NCI-H2029 treated with DMSO at 0.1 percent for 48 hours (cell line): ENCODE results near the gene TBC1D3G.
"Not testable (repeated sequence)": the region's sequence is repeated elsewhere in the genome, so short reads cannot be mapped to it uniquely, and the experiment has no call there.

Source experiments
- DNase-seq: peaks from one replicate; lab custom pipeline; 2025; lab: John Stamatoyannopoulos, UW

TBC1D3G gene

DNA sequence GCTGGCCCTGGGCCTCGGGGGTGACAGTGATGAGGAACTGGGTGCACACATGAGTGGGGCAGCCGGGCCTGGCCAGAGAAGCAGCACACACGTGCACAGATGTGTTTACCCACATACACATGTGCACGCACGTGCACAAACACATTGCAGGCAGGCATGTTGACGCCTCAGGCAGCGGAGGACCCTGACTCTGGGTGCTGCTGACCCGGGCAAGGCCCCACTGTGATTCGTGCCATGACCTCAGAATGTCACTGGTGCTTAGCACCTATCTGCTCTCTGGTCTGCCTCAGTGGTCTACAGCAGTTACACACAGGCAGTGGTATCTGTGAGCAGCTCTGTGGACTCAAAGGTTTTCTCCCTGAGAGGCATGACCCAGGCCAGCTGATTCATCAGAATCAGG is at the start of gene TBC1D3G:
Gene TBC1D3G (plus strand): TSS at position 301 of the 400 bp plus-strand sequence. CDS start 1,528 bp downstream, outside the sequence.
- not testable (repeated sequence) for DNase-seq

DNA sequence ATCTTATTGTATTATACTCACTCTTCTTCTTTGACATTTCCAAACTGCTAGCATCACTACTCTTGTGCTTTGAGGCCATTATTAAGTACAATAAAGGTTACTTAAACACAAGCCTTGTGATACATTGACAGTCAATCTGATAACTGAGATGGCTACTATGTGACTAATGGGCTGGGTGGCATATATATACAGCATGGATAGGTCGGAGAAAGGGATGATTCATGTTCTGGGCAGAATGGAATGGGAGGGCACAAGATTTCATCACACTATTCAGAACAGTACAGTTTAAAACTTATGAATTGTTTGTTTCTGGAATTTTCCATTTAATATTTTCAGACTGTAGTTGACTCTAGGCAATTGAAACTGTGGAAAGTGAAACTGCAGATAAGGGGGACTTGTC is 40.4 kb upstream of the TBC1D3G start:
- not testable (repeated sequence) for DNase-seq

DNA sequence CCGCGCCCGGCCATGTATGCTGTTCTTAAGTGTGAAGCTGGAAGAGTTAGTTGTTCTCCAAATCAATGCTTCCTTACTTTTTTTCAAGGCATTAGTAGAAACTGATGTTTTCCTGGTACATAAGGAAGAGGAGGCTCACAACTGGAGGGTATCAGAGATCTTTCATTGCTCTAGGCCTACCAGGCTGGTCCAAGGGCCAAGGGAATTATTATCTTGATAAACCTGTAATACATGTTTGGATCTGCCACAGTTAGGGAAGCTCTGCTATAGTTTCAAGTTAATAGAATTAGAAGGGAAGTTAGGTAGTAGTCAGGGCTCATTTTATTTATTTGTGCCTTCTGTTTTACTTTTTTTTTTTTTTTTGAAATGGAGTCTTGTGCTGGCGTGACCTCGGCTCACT is 39.5 kb upstream of the TBC1D3G start:
- DNase-seq: not testable (repeated sequence)

DNA sequence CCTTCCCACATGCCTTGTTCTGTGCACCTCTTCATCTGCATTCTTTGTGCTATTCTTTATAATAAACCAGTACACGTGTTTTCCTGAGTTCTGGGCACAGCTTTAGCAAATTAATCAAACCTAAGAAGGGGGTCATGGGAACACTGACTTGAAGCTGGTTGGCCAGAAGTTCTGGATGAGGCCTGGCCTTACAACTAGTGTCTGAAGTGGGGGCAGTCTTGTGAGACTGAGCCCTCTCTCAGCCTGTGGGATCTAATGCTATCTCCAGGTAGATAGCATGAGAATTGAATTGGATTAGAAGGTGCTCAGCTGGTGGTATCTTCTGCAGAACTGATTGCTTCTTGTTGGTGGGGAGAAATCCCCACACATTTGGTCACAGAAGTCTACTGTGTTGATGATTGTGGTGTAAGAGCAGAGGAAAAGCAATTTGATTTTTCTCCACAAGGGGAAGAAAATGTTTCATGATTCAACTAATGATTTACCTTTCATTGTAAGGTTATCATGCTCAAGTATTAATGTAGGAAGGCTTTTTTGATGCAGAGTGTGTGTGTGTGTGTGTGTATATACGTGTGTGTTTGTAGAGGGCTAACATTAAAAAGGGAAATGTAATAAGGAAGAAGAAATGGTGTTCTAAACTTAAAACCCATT is 33.6 kb upstream of the TBC1D3G start:
- not testable (repeated sequence) for DNase-seq

DNA sequence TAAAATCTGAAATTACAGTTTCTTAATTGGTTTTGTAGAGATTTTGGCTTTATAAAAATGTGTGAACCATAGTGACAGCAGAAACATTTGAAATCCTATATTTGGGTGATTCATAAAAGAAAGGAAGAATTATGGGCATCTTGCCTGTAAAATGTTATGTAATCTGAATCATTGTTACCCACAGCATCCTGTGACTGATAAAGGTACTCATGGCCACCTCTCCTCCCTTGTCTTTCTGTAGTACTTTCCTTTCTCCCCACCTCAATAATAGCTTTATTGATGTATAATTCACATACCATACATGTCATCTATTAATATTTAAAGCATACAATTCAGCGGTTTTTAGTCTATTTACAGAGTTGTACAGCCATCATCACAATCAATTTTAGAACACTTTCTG is 28.5 kb upstream of the TBC1D3G start:
- DNase-seq: not testable (repeated sequence)

DNA sequence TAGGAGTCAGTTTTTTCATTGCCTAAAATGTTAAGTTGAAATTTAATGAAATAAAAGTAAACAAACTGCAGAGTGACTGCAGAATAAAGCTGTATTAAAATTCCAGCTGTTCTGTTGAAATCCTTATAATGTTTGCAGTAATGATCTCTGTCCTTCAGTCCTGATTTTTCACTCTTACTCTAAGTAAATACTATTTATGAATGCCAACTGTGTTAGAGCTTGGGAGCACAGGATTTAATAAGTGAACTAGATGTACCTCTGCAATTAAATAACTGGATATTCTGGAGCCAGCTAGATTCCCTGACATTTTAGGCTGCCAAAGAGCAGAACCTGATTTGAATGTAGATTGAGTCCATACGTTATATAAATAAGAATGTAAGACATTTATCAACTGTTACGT is 7.9 kb upstream of the TBC1D3G start:
- DNase-seq: not testable (repeated sequence)

DNA sequence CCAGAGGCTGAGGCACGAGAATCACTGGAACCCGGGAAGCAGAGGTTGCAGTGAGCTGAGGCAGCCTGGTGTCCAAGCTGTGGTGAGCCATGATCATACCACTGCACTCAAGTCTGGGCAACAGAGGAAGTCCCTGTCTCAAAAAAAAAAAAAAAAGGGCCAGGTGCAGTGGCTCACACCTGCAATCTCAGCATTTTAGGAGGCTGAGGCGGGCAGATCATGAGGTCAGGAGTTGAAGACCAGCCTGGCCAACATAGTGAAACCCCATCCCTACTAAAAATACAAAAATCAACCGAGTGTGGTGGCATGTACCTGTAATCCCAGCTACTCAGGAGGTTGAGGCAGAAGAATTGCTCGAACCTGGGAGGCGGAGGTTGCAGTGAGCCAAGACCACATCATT is 38.8 kb downstream of the TBC1D3G start:
- DNase-seq: not testable (repeated sequence)

DNA sequence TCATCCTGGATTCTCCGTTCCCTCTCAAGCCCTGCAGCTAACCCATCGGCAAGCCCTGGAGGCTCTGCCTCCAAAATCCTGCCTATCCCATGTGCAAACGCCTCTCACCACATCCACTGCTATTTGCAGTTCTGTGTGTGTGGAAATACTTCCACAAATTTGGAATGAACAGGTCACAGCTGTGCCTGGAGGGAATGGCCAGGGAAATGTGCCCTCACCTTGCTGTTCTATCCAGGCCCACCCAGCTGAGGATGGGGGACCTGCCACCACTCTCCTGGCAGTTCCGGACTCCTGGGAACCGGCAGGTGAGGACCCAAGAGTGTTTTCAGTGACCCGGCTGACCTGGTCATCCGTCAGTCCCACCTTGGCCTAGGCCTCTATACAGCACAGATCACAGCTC is 52.3 kb downstream of the TBC1D3G start:
- DNase-seq: not testable (repeated sequence)
